Stimulated activated naive B cell treated with anti-CD40 and anti-IgM and Interleukin-4, amounts not matched to agents 10 μg/mL and 1 μg/mL and 100 μg/mL, for 72 hours (primary cell): Measurements from ENCODE around the gene TSHZ2.
A peak's percentile ranks its signal among the peaks of the same experiment; 100 is the strongest.
"Not testable (repeated sequence)": the region's sequence is repeated elsewhere in the genome, so short reads cannot be mapped to it uniquely, and the experiment has no call there.

Experiments used
- ATAC-seq, 2 donors: fragments of 150-1000 bp; cut with Tn5 transposase; replicated peaks; 2 replicates each; pipeline ENCODE4 v1.10.0; 2021; ENCODE audit warnings: moderate library complexity in 1 of 2
- DNase-seq: peaks from one replicate; pipeline ENCODE4 v3.0.0; 2021
- H3K27ac Mint-ChIP-seq: one replicate; pipeline ENCODE4 v1.8.0; 2022; ENCODE audit warnings: mild to moderate bottlenecking, mixed read lengths
- H3K27me3 Mint-ChIP-seq, 2 donors: one replicate each; pipeline ENCODE4 v1.8.0; 2022; ENCODE audit warnings: mixed read lengths in 2 of 2
- H3K36me3 Mint-ChIP-seq, 2 donors: one replicate each; pipeline ENCODE4 v1.8.0; 2022; ENCODE audit warnings: mixed read lengths in 2 of 2, mild to moderate bottlenecking in 1 of 2
- H3K4me1 Mint-ChIP-seq, 2 donors: one replicate each; pipeline ENCODE4 v1.8.0; 2022; ENCODE audit warnings: mixed read lengths in 2 of 2, mild to moderate bottlenecking in 1 of 2
- H3K4me3 Mint-ChIP-seq, 2 donors: one replicate each; pipeline ENCODE4 v1.8.0; 2022; ENCODE audit warnings: mild to moderate bottlenecking in 2 of 2, mixed read lengths in 2 of 2, moderate library complexity in 1 of 2
- H3K9me3 Mint-ChIP-seq, 2 donors: one replicate each; pipeline ENCODE4 v1.8.0; 2022; ENCODE audit warnings: mixed read lengths in 2 of 2, mild to moderate bottlenecking in 1 of 2

The TSHZ2 gene

DNA sequence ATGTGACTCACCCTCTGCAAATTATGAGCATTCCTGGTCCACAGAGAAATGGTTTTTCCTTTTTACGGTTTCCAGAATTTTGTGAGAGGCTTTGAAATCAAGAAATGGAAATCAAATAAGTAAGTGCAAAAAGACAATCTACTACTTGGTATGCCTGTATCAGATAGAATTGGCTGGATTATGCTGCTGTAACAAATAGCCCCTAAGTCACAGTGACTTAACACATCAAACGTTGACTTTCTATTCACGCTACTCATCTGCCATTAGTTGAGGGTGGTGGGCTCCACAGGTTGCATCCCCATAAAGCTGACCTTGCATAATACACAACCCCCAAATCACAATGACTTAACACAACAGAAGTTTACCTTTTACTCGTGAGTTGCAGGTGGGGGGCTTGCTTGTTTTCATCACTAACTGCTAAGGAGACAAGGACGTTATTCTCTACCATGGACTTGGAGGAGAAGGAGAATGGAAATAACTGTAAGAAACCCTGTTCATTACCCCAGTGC lies 44.4 kb downstream of the TSHZ2 start:
- Mint-ChIP-seq H3K4me1 (no peaks in the 10 kb centered on the region), H3K27ac (no peak overlapping the region), H3K4me3 (no peak overlapping the region), H3K36me3 (peaks cover 0 to 3% of the 10 kb centered on the region in 2 donors), H3K27me3 (peaks cover 0 to 11% of the 10 kb centered on the region in 2 donors), H3K9me3 (peaks cover 12 to 16% of the 10 kb centered on the region in 2 donors)
- DNase-seq: no peak
- ATAC-seq: no peak

DNA sequence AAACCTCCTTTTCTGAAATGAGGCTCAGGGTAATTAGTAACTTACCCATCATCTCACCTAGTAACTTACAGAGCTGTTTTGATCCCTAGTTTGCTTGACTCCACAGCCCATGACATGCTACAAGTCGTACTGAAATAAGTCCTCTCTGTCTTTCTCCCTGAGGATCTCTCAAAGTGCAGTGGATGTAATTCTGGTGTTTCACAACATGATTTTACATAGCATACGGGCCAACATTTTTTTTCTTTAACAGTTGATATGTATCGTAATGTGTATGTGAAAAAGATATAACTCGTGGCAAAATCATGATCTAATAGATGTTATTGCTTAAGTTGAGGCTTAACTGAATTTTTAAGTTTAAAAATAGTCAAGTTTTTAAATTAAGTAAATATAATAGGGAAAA lies 45.0 kb downstream of the TSHZ2 start:
- Mint-ChIP-seq H3K27ac (no peak overlapping the region), H3K9me3 (peaks cover 12 to 16% of the 10 kb centered on the region in 2 donors), H3K36me3 (peaks cover 0 to 3% of the 10 kb centered on the region in 2 donors), H3K4me3 (no peak overlapping the region), H3K27me3 (peaks cover 0 to 12% of the 10 kb centered on the region in 2 donors), H3K4me1 (no peaks in the 10 kb centered on the region)
- no peak for ATAC-seq
- DNase-seq: no peak

DNA sequence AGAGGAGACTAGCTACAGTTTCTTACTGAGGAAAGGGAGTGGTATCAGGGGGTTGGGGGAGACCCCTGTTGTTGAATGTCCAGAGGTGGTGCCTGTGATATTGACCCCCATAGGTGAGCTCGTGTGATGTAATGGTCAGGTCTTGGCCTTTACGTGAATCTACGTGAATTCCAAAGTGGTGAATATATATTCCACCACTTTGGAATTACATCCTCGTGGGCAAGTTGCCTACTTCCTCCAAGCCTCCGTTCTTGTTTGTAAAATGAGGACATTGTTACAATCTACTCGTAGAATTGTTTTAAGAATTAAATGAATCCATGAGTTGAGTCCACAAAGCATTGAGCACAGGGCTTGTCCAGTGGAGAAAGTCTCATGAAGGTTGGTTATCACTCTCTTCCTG lies 47.3 kb downstream of the TSHZ2 start:
- DNase-seq (no peak), ATAC-seq (no peak)
- peaks cover 8 to 12% of the 10 kb centered on the region in 2 donors for H3K9me3 Mint-ChIP-seq
- no peak overlapping the region for H3K27ac Mint-ChIP-seq
- no peak overlapping the region for H3K4me3 Mint-ChIP-seq
- H3K4me1 Mint-ChIP-seq: no peaks in the 10 kb centered on the region
- H3K27me3 Mint-ChIP-seq: peaks cover 0 to 13% of the 10 kb centered on the region in 2 donors
- peaks cover 0 to 3% of the 10 kb centered on the region in 2 donors for H3K36me3 Mint-ChIP-seq

- Mint-ChIP-seq H3K4me1 (no peaks in the 10 kb centered on the region), H3K9me3 (peaks cover 6 to 8% of the 10 kb centered on the region in 2 donors), H3K4me3 (no peak overlapping the region), H3K36me3 (no peaks in the 10 kb centered on the region), H3K27me3 (peaks cover under 1 to 16% of the 10 kb centered on the region in 2 donors), H3K27ac (no peak overlapping the region)
- DNase-seq (no peak), ATAC-seq (no peak)
Measured at GRCh38 chr20:53020376-53020775, 48.2 kb downstream of the TSHZ2 start.

DNA sequence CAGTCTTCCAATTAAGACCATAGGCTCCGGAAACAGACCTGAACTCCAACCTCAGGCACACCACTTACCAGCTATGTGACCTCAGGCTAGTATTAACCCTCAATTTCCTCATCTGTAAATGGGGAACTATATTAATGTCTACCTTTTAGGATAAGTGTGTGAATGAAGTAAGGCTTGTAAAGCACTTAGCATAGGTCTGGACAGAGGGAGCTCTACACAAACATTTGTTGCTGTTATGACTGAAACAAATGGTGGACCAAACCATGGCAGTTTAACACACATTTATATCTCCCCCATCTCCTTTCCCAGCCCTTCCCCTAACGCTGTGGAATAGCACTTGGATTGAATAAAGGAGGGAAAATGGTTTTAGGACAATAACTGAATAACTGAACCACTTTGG lies 48.7 kb downstream of the TSHZ2 start:
- H3K4me3 Mint-ChIP-seq: no peak overlapping the region
- peaks cover 6 to 8% of the 10 kb centered on the region in 2 donors for H3K9me3 Mint-ChIP-seq
- H3K27me3 Mint-ChIP-seq: peaks cover 5 to 16% of the 10 kb centered on the region in 2 donors
- ATAC-seq: no peak
- no peaks in the 10 kb centered on the region for H3K36me3 Mint-ChIP-seq
- no peaks in the 10 kb centered on the region for H3K4me1 Mint-ChIP-seq
- DNase-seq: no peak
- no peak overlapping the region for H3K27ac Mint-ChIP-seq

DNA sequence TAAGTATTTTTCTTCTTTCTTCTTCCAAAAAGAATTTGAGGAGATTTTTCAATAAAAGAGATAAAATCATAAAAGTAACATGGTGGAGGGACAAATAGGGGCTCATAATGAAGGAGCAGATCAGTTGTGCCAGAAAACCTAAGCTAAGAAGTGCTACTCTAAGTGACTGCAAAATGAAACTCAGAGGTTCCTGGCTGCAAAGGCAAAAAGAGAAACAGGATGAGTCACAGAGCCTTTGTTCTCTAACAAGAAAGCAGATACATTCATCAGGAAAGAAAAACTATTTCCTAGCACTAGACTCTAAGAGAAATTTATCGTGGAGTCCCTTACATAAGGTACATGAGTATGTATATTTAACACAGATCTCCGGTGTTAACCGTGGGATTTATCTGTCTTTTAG lies 49.8 kb downstream of the TSHZ2 start:
- Mint-ChIP-seq H3K27me3 (peaks cover 6 to 16% of the 10 kb centered on the region in 2 donors), H3K36me3 (no peaks in the 10 kb centered on the region), H3K9me3 (peaks cover 6 to 8% of the 10 kb centered on the region in 2 donors), H3K4me1 (no peaks in the 10 kb centered on the region), H3K4me3 (no peak overlapping the region), H3K27ac (no peak overlapping the region)
- ATAC-seq (no peak), DNase-seq (no peak)

GRCh38 chr20:53023732-53024520 lies 51.8 kb downstream of the TSHZ2 start:
- ATAC-seq: no peak
- no peak for DNase-seq
- H3K27ac Mint-ChIP-seq: no peak overlapping the region
- H3K9me3 Mint-ChIP-seq: peaks cover 6 to 8% of the 10 kb centered on the region in 2 donors
- H3K27me3 Mint-ChIP-seq: peaks cover 21 to 26% of the 10 kb centered on the region in 2 donors
- no peaks in the 10 kb centered on the region for H3K4me1 Mint-ChIP-seq
- no peak overlapping the region for H3K4me3 Mint-ChIP-seq
- no peaks in the 10 kb centered on the region for H3K36me3 Mint-ChIP-seq

DNA sequence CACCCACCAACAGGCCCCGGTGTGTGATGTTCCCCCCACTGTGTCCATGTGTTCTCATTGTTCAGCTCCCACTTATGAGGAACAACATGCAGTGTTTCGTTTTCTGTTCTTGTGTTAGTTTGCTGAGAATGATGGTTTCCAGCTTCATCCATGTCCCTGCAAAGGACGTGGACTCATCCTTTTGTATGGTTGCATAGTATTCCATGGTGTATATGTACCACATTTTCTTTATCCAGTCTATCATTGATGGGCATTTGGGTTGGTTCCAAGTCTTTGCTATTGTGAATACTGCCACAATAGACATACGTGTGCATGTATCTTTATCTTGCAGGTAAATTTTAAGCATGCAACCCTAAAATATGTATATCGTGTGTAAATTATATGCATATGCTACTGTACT lies 52.5 kb downstream of the TSHZ2 start:
- H3K9me3 Mint-ChIP-seq, H3K27ac Mint-ChIP-seq, H3K4me1 Mint-ChIP-seq, ATAC-seq, DNase-seq, H3K36me3 Mint-ChIP-seq, H3K4me3 Mint-ChIP-seq: not testable (repeated sequence)
- peaks cover 21 to 25% of the 10 kb centered on the region in 2 donors for H3K27me3 Mint-ChIP-seq

GRCh38 chr20:53027089-53027488 lies 54.9 kb downstream of the TSHZ2 start:
- ATAC-seq: no peak
- Mint-ChIP-seq H3K36me3 (no peaks in the 10 kb centered on the region), H3K27me3 (peaks cover 33 to 37% of the 10 kb centered on the region in 2 donors), H3K4me1 (no peaks in the 10 kb centered on the region), H3K9me3 (no peaks in the 10 kb centered on the region), H3K4me3 (no peak overlapping the region), H3K27ac (peak overlapping the region; percentile 2)
- no peak for DNase-seq

DNA sequence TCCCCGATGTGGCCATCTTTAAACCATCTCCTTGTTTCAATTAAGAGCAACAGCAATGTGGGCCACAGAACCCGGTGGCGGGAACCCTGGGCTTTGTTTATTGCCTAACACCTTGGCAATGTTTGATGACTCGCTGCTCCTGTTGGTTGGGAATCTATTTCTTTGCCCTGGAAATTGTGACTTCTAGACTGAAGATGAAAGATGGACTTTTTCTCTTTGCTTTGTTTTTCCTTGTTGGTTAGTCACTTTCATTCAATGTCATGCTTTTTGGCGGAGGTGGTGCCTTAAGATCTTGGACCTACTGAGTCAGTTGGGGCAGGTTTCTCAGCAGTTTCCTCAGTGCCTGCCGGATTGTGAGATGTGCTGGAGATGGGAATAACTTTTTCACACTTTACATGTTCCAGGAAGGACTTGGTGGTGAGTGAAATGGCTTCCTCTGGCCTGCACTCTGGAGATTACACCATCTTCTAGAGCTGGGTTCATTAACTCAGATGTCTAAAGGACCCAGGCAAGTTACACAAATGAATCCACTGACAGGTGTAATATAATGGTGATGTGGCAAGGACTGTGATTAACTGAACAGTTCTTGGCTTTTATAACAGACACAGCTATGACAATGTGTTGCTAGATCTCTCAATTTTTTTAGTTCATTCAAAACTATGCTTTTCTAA lies 56.3 kb downstream of the TSHZ2 start:
- H3K9me3 Mint-ChIP-seq: no peaks in the 10 kb centered on the region
- DNase-seq (no peak), ATAC-seq (no peak)
- no peaks in the 10 kb centered on the region for H3K36me3 Mint-ChIP-seq
- H3K27ac Mint-ChIP-seq: no peak overlapping the region
- peaks cover 38 to 43% of the 10 kb centered on the region in 2 donors for H3K27me3 Mint-ChIP-seq
- H3K4me3 Mint-ChIP-seq: no peak overlapping the region
- no peaks in the 10 kb centered on the region for H3K4me1 Mint-ChIP-seq

DNA sequence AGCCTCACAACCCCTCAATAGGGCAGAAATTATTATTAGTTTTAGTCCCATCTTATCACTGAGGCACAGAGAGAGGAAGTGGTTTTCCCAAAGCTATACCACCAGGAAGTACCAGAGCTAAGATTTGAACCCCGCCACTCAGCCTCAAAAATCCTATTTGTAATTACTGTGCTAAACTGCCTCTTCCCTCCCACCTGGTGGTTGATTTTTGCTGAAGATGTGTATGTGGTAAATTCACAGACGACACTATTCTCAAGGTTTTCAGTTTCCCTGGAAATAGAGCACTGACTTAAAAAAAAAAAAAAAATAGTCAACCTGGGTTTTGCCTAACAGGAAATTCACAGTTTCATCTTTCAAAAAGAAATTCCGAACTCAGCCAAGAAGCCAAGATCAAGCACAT lies 57.9 kb downstream of the TSHZ2 start:
- H3K27ac Mint-ChIP-seq: no peak overlapping the region

DNA sequence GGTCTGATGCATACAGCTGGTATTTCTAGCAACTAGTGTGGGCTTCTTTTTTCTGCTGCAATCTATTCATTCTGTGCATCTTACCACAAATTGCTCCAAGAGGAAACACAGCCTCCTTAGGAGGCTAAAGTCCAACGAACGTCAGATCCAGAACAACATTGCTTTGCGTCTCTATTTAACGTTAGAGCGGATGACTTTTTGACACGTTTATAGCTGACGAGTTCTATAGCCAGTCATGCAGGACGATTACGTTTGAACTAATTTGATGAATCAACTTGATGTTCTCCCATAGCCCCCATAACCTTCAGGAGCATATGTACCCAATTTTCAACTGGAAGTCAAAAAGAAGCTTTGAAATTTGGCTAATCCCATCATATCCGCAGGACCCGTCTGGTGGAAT lies 59.9 kb downstream of the TSHZ2 start:
- Mint-ChIP-seq H3K4me3 (no peak overlapping the region), H3K4me1 (no peaks in the 10 kb centered on the region), H3K27me3 (peaks cover 34 to 37% of the 10 kb centered on the region in 2 donors), H3K36me3 (no peaks in the 10 kb centered on the region), H3K27ac (no peak overlapping the region), H3K9me3 (no peaks in the 10 kb centered on the region)
- ATAC-seq: no peak
- no peak for DNase-seq

More for the DNA sequence above, 57.9 kb downstream of the TSHZ2 start:
- DNase-seq: no peak
- ATAC-seq: no peak
- H3K9me3 Mint-ChIP-seq: no peaks in the 10 kb centered on the region
- H3K4me3 Mint-ChIP-seq: no peak overlapping the region
- H3K27me3 Mint-ChIP-seq: peaks cover 34 to 43% of the 10 kb centered on the region in 2 donors
- no peaks in the 10 kb centered on the region for H3K36me3 Mint-ChIP-seq
- H3K4me1 Mint-ChIP-seq: no peaks in the 10 kb centered on the region

DNA sequence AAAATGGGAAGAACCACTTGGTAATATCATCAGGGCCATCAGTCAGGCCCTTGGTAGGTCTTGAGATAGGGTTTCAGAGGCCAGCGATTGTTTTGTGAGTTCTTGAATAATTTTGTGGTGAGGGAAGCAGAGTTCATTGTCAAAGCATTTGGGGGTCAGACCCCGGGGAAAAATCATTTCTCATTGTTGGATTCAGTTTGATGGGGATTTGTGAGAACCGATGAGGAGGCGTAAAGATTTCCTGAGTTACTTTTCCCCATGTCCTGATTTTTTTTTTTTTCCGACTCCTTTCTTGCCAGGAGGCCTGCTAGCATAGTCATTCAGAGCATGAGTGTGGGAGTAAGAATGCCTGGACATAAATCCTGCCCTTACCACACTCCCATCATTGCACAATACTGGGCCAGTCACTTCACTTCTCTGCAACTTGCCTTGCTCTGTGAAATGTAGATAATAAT lies 60.3 kb downstream of the TSHZ2 start:
- Mint-ChIP-seq H3K4me3 (no peak overlapping the region), H3K27me3 (peaks cover 29 to 33% of the 10 kb centered on the region in 2 donors), H3K9me3 (no peaks in the 10 kb centered on the region), H3K36me3 (no peaks in the 10 kb centered on the region), H3K4me1 (no peaks in the 10 kb centered on the region), H3K27ac (no peak overlapping the region)
- DNase-seq (no peak), ATAC-seq (no peak)

- H3K4me3 Mint-ChIP-seq: no peak overlapping the region
- H3K9me3 Mint-ChIP-seq: no peaks in the 10 kb centered on the region
- DNase-seq: no peak
- no peak for ATAC-seq
- peaks cover 24 to 28% of the 10 kb centered on the region in 2 donors for H3K27me3 Mint-ChIP-seq
- H3K36me3 Mint-ChIP-seq: no peaks in the 10 kb centered on the region
- no peaks in the 10 kb centered on the region for H3K4me1 Mint-ChIP-seq
- H3K27ac Mint-ChIP-seq: no peak overlapping the region
Measured at GRCh38 chr20:53033176-53033575, 61.0 kb downstream of the TSHZ2 start.

- DNase-seq (no peak), ATAC-seq (no peak)
- H3K27ac Mint-ChIP-seq: no peak overlapping the region
- no peaks in the 10 kb centered on the region for H3K36me3 Mint-ChIP-seq
- H3K27me3 Mint-ChIP-seq: peaks cover 19 to 20% of the 10 kb centered on the region in 2 donors
- H3K4me3 Mint-ChIP-seq: no peak overlapping the region
- H3K9me3 Mint-ChIP-seq: no peaks in the 10 kb centered on the region
- H3K4me1 Mint-ChIP-seq: peaks cover 0 to under 1% of the 10 kb centered on the region in 2 donors
Measured at GRCh38 chr20:53034899-53035298, 62.7 kb downstream of the TSHZ2 start.
